ENCODE results near the gene ROBO1.
A peak's percentile ranks its signal among the peaks of the same experiment; 100 is the strongest.
"Not testable (repeated sequence)": the region's sequence is repeated elsewhere in the genome, so short reads cannot be mapped to it uniquely, and the experiment has no call there.

The ROBO1 gene

DNA sequence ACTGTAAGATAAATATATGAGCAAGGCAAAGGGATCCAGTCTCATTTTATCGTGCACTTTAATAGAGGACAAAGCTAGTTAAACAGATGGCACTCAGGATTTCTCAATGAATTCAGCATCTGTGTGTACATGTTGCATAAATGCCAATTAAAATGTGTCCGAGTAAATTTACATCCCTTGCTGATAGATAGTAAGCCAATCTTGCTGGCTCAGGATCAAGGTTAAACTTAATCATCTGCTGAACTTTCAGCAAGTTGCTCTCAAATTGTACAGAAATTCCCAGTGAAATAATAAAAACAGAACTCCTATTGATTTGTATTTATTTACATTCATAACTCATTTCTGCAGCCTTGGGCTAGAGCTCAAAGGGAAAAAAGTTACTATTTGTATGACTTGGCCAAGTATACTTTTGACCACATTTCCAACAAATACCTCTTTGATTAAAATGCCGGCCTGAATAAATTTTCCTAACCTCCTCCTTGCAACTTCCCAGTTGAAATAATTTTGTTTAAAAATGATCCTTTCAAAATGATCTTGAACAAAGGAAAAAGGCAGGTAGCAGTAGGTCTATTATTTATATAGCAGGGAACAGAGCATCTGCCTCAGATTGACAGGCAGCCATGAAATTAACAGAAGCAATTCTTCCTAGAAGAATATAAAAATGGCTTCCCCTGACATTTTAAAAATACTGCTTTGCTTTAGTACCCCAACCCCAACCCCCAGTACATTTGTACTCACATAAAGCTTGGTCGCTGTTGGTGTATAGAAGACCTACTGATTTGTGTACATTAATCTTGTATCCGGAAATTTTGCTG is 1001.9 kb downstream of the ROBO1 start:
- peak; percentile 72 for DNase-seq

- no peak for DNase-seq
Observed at GRCh38 chr3:78764634-78765033, 1003.2 kb downstream of the ROBO1 start.

- DNase-seq, result no peak
Observed at GRCh38 chr3:78762121-78762520, 1005.7 kb downstream of the ROBO1 start.

DNA sequence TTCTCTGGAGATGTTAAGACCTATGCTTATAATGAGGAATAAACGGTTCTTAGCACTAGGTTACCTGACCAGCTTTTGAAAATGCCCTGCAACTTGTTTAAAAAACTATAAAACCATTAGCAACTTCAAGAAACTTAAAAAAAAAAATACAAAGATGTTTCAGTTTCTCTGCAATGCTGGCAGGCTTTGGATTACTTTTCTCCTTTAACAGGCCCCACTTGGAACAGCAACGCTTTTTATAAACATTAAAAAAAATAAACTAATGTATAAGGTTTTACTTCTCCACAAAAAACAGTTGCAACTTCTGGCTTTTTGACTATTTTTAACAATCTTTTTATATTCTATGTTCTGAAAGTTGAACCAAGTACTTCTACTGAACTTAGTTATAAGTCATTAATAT is 1006.7 kb downstream of the ROBO1 start:
- no peak for DNase-seq

- no peak for DNase-seq
Observed at GRCh38 chr3:78757731-78758130, 1010.1 kb downstream of the ROBO1 start.

DNA sequence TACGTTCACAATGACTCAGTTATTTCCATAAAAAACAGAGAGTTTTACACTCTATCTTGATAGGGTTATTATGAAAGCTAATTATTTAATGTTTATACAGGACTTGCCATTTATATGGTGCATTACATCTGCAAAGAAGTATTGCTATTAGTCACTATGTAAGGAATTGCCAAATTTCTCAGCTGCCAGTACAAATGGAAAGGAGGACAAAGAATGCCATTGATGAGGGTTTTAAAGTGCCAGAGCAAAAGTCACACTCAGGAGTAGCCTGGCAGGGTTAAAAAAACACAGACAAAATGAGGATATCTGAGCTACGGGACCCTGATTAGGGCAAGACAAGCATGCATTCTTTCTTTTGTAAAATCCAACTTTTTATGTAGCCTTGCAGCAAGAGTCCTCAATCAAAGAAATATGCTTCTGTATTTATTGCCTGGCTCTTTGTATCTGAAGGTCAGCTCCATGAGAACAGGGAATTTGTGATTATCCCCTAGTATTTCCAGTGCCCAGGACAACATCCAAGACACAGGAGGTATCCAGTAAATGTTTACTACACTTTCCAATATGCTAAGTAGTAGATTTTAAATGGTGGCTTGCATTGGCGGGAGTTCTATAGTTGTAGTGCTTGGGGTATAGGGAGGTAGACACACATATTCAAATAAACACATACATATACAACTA is 1013.6 kb downstream of the ROBO1 start:
- no peak for DNase-seq

DNA sequence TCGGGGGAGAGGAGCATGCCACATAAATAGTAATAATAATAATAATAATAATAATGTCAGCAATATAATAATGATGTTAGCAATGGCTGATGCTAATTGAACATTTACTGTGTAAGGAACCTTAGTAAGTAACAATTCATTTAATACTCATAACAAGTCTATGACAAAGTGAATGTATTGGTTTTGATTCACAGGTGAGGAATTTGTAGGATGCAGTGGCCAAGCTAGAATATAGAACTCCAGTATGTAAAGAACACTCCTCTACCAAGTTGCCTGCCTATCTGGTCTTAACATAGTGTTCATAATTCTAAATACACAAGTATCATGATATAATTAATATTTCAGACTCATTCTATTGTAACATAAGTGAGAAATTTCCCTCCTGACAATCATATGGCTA is 1016.5 kb downstream of the ROBO1 start:
- no peak for DNase-seq

DNA sequence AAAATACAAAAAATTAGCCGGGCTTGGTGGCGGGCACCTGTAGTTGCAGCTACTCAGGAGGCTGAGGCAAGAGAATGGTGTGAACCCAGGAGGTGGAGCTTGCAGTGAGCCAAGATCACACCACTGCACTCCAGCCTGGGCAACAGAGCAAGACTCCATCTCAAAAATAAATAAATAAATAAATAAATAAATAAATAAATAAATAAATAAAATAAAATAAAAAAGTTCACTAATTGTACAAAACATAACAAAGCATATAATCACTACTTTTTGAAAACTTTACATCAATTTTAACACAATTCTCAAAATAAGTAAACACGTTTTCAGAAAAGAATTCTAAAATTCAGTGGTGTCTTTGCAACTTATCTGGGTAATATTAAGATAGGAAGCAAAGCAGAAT is 1017.5 kb downstream of the ROBO1 start:
- not testable (repeated sequence) for DNase-seq

DNA sequence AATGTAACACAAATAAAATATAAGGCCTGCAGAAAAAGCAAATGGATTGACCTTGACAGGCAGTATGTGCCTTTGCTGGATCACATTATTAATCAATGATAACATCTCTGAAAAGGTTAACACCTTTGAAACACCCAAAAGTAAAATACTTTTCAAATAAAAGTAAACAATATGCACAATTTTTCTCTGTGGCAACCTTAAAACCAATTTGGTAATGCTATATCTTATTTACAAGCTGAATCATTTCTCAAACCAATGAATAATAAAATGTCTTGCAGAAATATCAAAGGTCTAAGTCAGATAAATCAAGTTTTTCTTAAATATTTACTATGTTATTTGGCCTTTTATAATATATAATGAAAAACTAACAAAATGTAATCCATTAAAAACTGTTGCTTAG is 1018.7 kb downstream of the ROBO1 start:
- no peak for DNase-seq

DNA sequence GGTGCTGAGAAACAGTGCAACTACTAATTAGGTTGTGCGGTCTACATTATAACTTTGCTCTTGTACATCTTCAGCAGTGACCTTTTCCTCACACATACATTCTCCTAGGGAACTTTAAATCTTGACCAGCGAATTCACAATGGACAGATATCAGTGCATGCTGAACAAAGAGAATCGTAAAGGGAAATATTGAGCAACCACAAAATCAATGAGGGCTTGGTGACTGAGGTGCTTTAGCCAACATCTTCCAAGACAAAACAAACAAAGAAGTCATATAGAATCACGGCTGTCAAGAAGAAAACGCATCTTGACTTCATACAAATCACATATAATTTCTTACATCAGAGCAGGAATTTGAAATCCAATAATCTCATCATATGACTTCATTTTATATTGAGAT is 1022.0 kb downstream of the ROBO1 start:
- DNase-seq, result no peak

DNA sequence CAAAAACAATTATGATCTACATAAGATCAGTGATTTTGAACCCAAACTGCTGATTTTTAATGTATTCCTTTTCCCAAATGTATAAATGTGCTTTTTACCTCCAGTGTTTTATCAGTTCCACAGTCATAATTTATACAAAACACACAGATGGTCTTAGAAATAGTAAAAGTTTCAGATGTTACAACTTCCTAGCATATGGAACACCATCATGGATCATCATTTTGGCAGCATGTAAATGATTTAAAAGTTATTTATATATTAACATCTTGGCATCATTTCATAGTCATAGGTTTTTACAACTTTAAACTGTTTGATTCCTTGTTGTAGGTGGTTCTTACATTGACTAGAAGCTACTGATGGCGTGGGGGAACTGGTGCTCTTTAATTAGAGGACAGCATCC is 1025.3 kb downstream of the ROBO1 start:
- no peak for DNase-seq

DNA sequence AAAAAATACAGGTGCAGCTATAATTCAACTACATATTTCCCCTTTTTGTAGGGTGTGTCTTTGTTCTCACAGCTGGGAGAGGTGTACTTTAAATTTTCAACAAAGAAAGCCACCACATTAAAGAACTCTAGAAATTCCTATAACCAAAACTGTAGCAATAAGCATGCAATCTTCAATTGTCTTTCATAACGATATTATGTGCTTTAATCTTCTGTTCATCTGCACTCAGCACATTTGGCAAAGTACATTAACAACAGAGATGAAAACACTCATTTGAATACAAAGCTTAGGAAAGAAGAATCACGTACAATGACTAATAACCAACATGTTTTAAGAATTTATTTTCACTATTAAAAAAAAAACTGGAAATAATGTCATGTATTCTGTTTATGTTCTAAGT is 1025.8 kb downstream of the ROBO1 start:
- no peak for DNase-seq

DNA sequence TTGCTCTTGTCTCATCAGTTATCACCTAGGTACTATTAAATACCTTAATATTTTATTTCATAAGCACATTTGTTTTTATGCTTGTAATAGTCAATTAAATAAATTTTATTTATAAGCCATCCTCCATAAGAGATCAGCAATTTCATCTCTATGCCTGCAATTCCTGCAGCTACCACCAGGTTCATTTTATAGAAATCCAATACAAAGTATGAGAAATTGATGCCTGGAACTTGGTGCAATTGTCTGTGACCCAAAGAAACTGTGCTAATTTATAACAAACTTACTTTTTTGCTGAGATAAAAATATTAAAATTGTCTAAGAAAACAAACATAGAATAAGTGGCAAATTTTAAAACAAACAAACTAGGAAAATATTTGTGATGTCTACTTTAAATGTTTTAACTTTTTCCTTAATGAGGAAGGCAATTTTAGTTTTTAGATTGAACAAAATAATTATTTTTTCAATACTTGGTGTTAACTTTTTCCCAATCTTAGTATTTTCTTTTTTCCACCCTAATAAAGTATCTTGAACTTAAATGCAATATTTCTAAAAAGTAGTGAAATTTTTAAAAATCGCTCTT is 1026.6 kb downstream of the ROBO1 start:
- no peak for DNase-seq

DNA sequence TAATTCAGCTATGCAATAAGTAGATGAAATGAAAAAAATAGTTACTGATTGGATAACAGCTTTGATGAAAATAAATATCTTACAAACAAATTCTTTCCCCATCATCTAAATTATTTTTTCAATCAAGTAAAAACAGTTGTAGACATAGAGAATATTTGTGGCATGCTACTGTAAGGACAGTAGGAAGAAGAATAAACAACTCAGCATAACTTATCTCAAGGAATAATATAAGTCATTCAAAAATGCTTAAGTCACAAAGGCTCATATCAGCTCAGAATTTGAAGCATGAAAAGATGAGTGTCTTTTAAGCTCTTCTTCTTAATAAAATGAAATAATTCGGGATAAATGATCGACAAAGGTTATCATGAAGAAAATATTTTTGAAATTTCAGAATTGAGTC is 1029.0 kb downstream of the ROBO1 start:
- no peak for DNase-seq

- DNase-seq, result peak; percentile 96
Observed at GRCh38 chr3:78737988-78738387, 1029.8 kb downstream of the ROBO1 start.

DNA sequence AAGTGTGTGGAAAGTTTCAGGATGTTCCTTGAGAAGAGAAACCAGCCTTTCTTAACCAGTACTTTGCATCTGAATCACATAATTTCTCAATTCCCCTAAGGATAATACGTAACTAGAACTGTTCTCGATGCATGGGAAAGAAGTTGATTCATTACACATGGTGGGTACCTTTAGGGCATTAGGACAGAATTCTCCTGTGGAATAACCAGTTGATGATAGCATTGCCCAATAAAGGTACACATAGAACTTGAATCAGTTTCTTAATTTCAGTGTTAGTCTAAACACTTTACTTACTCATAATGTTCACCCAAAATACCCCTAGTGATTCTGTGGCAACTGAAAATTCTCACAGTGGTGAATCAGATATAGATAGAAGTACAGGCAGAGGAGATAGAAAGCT is 1030.9 kb downstream of the ROBO1 start:
- no peak for DNase-seq

DNA sequence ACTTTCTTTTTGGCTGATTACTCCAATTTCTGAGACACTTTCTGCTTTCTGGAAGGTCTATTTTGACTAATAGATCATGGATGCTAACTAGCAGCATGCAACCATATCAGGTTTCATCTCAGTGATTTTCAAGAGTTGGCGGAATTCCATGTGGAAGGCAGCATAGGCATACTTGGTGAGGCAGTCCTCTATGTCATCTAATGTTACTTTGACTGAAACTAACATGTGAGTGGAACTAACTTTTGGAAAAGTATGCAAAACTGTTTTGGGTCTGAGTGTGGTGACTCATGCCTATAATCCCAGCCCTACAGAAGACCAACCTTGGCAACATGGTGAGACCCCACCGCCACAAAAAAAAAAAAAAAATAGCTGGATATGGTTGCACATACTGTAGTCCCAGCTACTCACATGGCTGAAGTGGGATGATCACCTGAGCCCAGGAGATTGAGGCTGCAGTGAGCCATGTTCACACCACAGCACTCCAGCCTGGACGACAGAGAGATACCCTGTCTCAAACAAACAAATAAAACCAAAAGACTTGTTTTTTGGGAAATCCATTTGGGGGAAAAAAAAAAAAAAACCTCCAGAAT is 1033.7 kb downstream of the ROBO1 start:
- DNase-seq, result peak; percentile 76

GRCh38 chr3:78732893-78733292 is 1034.9 kb downstream of the ROBO1 start:
- no peak for DNase-seq

DNA sequence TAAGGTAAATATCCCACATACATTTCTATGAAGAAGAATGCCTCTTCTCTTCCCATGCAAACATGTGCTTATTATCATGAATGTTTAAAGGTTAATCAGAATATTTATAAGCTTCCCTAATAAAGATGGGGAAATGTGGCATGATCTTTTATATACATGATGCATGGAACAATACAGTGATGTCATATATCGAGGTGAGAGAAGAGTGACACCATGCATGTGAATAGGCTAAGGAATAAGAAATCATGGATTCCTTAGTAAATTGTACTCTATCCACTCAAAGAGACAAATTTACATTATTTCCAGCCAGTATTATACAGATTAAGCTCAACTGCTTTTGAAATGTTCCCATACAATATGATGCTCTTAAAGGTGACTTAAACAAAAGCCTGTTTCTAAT is 1035.3 kb downstream of the ROBO1 start:
- DNase-seq, result no peak

- DNase-seq, result peak; percentile 8
Observed at GRCh38 chr3:78729946-78730345, 1037.9 kb downstream of the ROBO1 start.

DNA sequence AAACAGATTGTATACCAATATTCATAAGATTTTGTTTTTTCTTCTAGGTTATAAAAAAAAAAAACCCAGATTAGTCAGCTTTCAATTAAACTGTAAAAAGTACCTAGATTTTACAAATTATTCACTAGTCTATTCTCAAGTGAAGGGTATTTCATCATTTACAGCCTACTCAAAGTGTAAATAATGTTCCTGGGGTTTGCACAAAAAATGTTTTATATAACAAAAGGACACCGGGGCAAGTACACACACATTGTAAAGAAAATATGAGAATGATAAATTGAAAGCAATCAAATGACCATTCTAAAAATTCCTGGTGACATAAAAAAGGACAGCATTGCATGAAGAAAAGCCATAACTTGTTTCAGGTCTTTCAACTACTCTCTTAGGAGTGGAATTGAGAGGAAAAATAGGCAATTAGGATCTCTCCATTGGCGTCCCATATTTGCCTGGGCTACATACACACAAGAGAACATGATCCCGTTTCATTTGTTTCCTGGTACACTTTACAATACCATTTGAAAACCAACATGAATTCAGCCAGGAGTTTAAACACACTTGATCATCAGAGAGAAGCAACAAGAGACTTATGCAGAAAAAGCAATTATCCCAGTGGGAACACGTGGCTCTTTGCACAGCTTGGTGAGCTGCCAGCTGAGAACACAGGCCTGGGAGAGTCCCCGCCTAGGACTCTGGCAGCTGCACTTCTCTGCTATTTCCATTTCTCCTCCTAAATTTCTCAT is 1039.2 kb downstream of the ROBO1 start:
- peak; percentile 81 for DNase-seq

GRCh38 chr3:78726545-78726944 is 1041.3 kb downstream of the ROBO1 start:
- peak; percentile 84 for DNase-seq

DNA sequence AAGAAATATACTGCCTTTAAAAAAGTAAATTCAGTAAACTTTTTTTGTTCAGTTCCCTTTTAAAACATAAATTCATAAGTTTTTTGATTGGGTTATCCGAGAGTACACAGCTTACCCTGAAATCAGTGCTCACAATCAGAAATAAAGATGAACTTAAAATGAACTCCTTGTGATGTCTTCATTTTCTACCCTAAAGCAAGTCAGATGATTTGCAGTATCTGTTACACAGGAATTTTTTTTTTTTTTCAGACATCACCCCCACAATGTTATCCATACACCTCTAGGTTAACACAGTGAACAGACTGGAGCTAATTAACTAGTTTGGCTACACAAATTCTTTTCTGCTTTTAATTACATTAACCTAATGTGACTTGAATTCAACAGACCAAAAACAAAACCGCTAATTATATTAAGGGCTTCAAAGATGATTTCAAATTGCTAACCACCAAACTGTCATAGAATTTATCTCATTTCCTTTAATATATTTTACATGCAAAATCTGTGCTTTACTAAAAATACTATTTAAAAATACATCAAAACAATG is 1042.0 kb downstream of the ROBO1 start:
- peak; percentile 55 for DNase-seq

Measured in NCI-H2171 treated with DMSO at 0.1 percent for 48 hours (cell line).